Bronchial epithelial cell (primary cell): ENCODE results near the gene USP21. TPM values are rescaled to one million over a fixed set of nuclear protein-coding genes. Genes with fewer than 3 reads are reported as not detected.
A peak's percentile ranks its signal among the peaks of the same experiment; 100 is the strongest.
"Not testable (repeated sequence)": the region's sequence is repeated elsewhere in the genome, so short reads cannot be mapped to it uniquely, and the experiment has no call there.

Experiments
- DNase-seq: peaks from one replicate; pipeline ENCODE4 v3.0.0-alpha.2; 2010; ENCODE audit warnings: low read depth
- FAIRE-seq: peaks from 2 replicates; lab custom pipeline; 2011; peaks lifted over from hg19 to GRCh38; lab: Jason Lieb, UNC
- H3K27me3 ChIP-seq: 2 replicates; pipeline ENCODE4 v1.5.1; 2011; ENCODE audit warnings: low read length; ENCODE audit not compliant: control insufficient read depth, insufficient read depth
- H3K36me3 ChIP-seq: 2 replicates; pipeline ENCODE4 v1.5.1; 2011; ENCODE audit warnings: low read length; ENCODE audit not compliant: control insufficient read depth, insufficient read depth
- H3K4me3 ChIP-seq: 2 replicates; pipeline ENCODE4 v1.5.1; 2011; ENCODE audit warnings: mild to moderate bottlenecking, low read depth, low read length, control low read depth
- CTCF ChIP-seq: IDR thresholded peaks from 2 replicates; pipeline ENCODE4 v1.5.1; 2011; ENCODE audit warnings: mild to moderate bottlenecking, moderate library complexity, low read length, control low read depth, inconsistent platforms; ENCODE audit not compliant: insufficient read depth, severe bottlenecking
- total RNA-seq: library from RNA; depleted of rRNA; stranded (reverse); fragments of >200 nt; gene quantifications from 2 replicates; pipeline ENCODE4 v1.2.1, GENCODE V29; 2014

Gene USP21
- total RNA-seq, 1 donor from 2014 or later, result 3.9 TPM

GRCh38 chr1:161115132-161115711 lies 44.1 kb upstream of the USP21 start:
- FAIRE-seq, result peak; percentile 95
- TF ChIP-seq CTCF, result no peak
- H3K4me3 ChIP-seq, result no peak overlapping the region

GRCh38 chr1:161115961-161116360 lies 43.3 kb upstream of the USP21 start:
- DNase-seq, H3K27me3 ChIP-seq, FAIRE-seq, H3K36me3 ChIP-seq, H3K4me3 ChIP-seq: not testable (repeated sequence)

More at GRCh38 chr1:161115132-161115711, 44.1 kb upstream of the USP21 start:
- peak; percentile 100 for DNase-seq
- Histone ChIP-seq H3K27me3 (no peaks in the 10 kb centered on the region), H3K36me3 (peaks cover 1% of the 10 kb centered on the region)

GRCh38 chr1:161117759-161118581 lies 41.3 kb upstream of the USP21 start, which contains the start of the genes NIT1 and PFDN2:
TSS of gene NIT1 (plus strand) at chr1:161118105. CDS start at chr1:161118177, 72 bp downstream.
TSS of gene PFDN2 (minus strand) at chr1:161118037. CDS start at chr1:161118026, 11 bp downstream.
- H3K27me3 ChIP-seq, result no peaks in the 10 kb centered on the region
- TF ChIP-seq CTCF, result no peak
- DNase-seq (peak; percentile 76), FAIRE-seq (no peak)
- peaks cover 17% of the 10 kb centered on the region for H3K36me3 ChIP-seq
- H3K4me3 ChIP-seq, result peak within 1 kb of the TSS; percentile 97

GRCh38 chr1:161119092-161119903 lies 40.0 kb upstream of the USP21 start:
- Histone ChIP-seq H3K4me3 (peak overlapping the region; percentile 97), H3K27me3 (no peaks in the 10 kb centered on the region), H3K36me3 (peaks cover 24% of the 10 kb centered on the region)
- TF ChIP-seq CTCF, result peak; percentile 50
- DNase-seq, result peak; percentile 94
- no peak for FAIRE-seq

- FAIRE-seq (no peak), DNase-seq (no peak)
- TF ChIP-seq CTCF, result no peak
- Histone ChIP-seq H3K36me3 (peaks cover 24% of the 10 kb centered on the region), H3K27me3 (no peaks in the 10 kb centered on the region), H3K4me3 (no peak overlapping the region)
These were observed 38.2 kb upstream of the USP21 start for GRCh38 chr1:161121042-161121650.
